Ovary (tissue), 3 donors: Measurements from ENCODE around the gene GLG1.

ENCODE experiments used
- EP300 ChIP-seq: sonication (generic); formaldehyde crosslinking; IDR thresholded peaks from one replicate; pipeline ENCODE4 v1.6.1; 2017; ENCODE audit warnings: antibody characterized with exemption
- TF ChIP-seq, protein P1 (sequence below), 3 donors: fragments of 450-650 bp in 2 of 3; fragments of 200-600 bp in 1 of 3; IDR thresholded peaks; one replicate each; pipeline versions ENCODE4 v1.5.1 to v1.8.0; 2016 to 2022; ENCODE audit warnings: antibody characterized with exemption in 3 of 3, mild to moderate bottlenecking in 1 of 3
- donor health status: DM: no; HTN: no; CAD: no.

GRCh38 chr16:74611721-74612120, 4.8 kb upstream of the GLG1 start:
- TF ChIP-seq, protein P1, sequence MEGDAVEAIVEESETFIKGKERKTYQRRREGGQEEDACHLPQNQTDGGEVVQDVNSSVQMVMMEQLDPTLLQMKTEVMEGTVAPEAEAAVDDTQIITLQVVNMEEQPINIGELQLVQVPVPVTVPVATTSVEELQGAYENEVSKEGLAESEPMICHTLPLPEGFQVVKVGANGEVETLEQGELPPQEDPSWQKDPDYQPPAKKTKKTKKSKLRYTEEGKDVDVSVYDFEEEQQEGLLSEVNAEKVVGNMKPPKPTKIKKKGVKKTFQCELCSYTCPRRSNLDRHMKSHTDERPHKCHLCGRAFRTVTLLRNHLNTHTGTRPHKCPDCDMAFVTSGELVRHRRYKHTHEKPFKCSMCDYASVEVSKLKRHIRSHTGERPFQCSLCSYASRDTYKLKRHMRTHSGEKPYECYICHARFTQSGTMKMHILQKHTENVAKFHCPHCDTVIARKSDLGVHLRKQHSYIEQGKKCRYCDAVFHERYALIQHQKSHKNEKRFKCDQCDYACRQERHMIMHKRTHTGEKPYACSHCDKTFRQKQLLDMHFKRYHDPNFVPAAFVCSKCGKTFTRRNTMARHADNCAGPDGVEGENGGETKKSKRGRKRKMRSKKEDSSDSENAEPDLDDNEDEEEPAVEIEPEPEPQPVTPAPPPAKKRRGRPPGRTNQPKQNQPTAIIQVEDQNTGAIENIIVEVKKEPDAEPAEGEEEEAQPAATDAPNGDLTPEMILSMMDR (IDR thresholded peaks at IDR 0.05): no peak
- no peak for TF ChIP-seq EP300
